ENCODE results near the gene FAM120AOS.
"Not testable (repeated sequence)": the region's sequence is repeated elsewhere in the genome, so short reads cannot be mapped to it uniquely, and the experiment has no call there.

Gene FAM120AOS

DNA sequence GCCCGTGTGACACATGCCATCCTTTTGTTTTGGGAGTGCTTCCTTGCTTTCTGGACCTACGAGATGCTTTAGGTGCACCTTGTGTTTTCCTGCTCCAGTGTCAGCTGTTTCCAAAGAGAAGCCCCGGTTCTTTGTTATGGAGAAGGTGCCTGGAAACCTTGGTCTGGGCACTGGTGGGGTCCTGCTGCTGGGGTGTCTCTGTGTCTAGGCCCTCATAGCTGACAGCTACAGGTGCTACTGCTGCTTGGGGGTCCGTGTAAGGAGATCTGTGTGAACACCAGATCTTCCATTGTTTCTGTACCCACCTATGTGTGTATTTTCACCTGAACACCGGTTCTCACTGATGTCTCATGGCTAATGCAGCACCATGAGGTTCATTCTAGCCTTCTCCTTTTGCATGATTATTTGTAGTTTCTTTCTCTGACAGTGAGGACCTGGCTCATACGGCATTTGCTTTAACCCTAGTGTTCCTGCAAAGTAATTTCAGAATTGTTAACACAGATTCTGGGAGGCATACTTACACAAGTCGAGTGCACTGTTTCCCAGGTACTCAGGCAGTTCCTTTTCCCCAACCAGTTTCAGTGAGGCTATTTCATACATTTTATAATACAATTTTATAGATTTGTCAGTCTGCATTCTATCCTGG lies 13.2 kb upstream of the FAM120AOS start:
- DNase-seq, result no peak

DNA sequence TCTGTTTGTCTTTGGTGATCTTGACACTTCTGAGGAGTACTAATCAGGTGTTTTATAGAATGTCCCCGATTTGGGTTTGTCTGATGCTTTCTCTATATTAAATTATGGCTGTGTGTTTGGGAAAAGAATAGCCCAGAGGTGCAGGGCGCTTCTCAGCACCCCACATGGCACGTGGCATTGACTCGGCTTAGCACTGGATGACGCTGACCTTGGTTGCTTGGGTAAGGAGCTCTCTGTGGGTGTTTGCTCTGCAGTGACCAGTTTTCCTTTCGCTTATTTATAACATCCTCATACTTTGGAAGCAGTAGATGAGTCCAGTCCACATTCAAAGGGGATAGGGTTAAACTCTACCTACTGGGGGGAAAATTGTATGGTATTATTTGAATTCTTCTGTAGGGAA lies 12.5 kb upstream of the FAM120AOS start:
- DNase-seq, result no peak

DNA sequence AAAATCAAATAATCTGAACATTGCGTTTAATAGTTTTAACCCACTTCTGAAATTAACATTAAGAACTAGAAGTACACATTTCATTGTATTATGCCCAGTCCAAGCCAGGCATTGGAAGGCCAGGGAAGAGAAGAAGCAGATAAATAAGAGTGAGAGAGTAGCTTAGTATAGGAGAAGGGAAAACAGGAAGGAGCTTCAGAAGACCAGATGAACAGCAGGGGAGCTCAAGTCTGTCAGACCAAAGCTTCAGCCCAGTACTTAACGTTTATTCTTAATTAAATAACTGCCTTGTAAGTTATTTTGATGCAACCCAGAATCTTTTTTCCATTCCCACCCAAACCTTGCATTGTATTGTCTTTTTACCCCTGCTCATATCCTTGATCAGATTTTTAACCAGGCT lies 11.5 kb upstream of the FAM120AOS start:
- no peak for DNase-seq

DNA sequence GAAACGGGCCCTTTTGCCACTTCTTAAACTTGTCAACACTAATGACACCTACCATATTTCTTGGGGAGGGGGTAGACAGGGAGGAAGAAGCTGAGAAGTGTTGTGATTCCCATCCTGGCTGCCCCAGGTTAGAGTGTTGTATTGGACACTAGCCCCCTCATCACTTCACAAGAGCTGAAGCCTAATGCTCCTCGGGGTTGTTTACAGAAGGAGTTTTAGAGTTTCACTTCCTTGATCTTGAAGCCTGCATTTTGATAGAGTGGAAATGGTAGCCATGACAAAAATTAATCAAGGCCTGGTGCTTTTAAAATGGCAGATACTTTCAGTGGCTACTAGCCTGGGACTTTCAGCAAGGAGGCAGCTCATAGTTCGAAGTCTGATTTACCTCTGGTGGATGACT lies 11.0 kb upstream of the FAM120AOS start:
- no peak for DNase-seq

DNA sequence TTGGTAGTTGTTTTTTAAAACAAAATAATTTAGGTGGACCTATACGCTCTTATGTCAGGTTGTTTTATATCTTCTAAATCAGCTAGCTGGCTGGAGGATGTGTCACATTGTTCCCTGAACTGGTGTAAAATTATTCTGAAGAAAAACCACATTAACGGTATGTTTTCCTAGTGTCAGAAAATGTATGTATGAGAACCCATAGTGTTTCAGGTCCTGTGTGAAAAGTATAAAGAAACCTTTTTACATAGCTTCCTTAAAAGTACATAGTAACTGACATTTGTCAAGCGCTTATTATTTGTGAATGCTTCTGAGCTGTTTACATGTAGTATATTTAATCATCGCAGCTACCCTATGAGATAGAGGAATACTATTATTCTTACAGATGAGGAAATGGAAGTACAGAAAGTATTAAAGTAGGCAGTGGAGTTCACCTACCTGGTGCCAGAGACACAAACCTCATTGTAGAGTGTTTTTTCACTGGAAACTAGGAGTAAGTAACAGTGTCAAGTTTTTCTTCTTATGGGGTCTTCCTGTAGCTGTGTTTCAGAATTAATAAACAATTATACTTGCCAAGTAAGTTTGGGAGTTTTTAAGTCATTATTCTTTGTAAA lies 10.4 kb upstream of the FAM120AOS start:
- DNase-seq, result no peak

DNA sequence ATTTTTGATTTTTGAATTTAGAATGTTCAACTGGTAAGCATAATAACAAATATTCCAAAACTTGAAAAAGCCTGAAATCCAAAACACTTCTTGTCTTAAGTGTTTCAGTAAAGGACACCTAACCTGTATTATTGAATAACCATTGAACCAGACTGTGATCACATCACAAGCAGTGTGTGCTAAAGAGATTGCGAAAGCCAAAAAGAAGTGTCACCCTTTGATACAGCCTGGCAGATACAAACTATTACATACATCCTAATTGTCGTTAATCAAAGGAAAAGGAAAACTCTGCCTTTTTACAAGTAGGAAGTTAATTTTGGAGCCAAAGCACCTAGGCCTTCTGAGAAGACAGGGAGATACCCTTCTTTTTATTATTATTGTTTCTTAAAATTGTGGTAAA lies 8.4 kb upstream of the FAM120AOS start:
- no peak for DNase-seq

DNA sequence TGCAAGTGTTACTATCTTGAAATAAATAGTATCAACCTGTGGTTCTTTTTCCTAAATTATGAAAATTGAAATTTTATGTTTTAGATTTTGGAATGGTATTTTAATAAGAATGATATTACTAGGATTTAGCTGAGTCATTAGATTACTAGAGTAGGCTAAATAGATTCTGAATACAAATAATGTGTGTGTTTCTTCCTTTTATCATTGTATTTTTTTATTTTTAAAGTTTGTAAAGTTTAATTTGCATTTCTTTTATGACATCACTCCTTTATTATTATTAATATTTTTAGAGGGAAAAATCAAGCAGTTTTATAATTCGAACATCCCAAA lies 8.0 kb upstream of the FAM120AOS start:
- DNase-seq, result no peak

- DNase-seq, result no peak
These were observed 7.5 kb upstream of the FAM120AOS start for GRCh38 chr9:93460689-93461413.

GRCh38 chr9:93459432-93459847 lies 6.1 kb upstream of the FAM120AOS start:
- no peak for DNase-seq

DNA sequence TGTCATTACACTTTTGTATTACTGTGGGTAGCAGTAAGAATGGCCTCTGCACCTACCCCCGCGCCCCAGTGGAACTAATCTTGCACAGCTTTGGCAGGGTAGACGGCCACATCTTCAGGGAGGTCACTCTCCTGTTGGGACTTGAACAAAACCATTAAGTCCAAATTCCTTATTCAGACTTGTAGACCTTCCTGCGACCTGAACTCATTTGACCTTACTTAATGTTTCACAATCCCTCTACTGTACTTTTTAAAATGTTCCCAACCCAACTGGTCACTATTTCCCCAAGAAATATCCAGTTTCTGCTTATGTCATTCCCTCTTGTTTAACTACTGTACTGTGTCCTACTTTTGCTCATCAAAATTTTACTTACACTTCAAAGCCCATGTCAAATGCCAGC lies 5.3 kb upstream of the FAM120AOS start:
- DNase-seq, result no peak

- DNase-seq, result no peak
These were observed 3.6 kb upstream of the FAM120AOS start for GRCh38 chr9:93457006-93457405.

- DNase-seq, result no peak
These were observed 3.1 kb upstream of the FAM120AOS start for GRCh38 chr9:93456504-93456903.

DNA sequence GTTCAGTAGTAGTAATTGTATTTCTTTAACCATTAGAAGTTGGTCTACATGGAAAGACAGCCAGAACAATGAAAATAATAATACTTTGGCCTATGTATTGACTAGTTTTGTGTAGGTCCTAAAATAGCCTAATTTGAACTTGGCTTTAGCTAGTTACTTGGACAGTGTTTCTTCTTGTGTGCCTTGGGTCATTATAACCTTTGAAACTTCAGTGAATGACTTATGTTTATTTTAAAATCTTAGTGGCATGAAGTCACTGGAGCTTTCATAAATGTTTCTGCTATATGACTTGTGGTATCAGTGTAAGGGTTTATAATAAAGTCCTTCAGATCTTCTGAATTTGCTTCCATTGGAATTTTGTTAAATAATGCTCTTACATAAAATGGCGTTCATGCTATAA lies 2.6 kb upstream of the FAM120AOS start:
- no peak for DNase-seq

- DNase-seq, result no peak
These were observed 703 bp downstream of the FAM120AOS start for GRCh38 chr9:93452710-93453046.

DNA sequence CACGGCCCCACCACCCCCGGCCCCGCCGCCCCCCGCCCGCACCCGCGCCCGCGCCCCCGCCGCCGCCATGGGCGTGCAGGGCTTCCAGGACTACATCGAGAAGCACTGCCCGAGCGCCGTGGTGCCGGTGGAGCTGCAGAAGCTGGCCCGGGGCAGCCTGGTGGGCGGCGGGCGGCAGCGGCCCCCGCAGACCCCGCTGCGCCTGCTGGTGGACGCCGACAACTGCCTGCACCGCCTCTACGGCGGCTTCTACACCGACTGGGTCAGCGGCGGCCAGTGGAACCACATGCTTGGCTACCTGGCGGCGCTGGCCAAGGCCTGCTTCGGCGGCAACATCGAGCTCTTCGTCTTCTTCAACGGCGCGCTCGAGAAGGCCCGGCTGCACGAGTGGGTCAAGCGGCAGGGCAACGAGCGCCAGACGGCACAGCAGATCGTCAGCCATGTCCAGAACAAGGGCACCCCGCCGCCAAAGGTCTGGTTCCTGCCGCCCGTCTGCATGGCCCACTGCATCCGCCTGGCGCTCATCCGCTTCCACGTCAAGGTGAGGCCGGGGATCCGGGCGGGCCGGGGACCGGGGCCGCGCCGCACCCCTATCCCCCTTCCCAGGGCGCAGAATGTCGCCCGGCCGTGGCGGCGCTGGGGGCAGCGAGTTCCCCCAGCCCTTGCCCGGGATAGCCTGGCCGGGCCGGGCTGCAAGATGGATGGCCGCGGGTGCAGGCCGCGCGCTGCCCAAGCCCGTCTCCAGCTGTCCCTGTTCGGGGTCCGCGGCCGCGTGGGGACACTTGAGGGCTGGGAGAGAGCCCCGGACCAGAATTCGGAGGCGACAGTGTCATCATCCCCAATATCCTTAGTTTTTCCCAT lies 1.3 kb downstream of the FAM120AOS start:
- DNase-seq, result no peak

GRCh38 chr9:93450945-93451815 lies 2.2 kb downstream of the FAM120AOS start, which contains the start of gene FAM120A:
FAM120A (plus strand) TSS chr9:93451685; CDS start chr9:93451916, 231 bp downstream.
- no peak for DNase-seq

- DNase-seq, result no peak
These were observed 5.7 kb downstream of the FAM120AOS start for GRCh38 chr9:93447655-93448054.

DNA sequence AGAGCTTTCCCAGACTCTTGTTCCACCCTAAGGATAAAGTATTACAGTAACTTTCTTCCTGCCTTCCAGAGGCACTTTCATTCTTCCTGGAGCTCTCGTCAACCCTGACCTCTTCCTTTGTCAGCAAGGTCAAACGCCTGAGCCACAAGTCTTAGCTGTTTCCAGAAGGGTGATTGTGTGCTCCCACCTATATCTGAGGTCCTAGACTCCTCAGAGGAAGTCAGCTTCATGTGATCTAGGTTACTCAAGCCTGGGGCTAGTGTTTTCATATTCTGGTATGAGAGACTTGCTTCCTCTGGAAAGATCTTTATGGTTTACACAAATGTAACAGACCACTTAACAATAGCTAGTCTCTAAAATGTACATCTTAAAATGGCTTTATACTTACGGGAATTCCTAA lies 7.3 kb downstream of the FAM120AOS start:
- DNase-seq, result no peak

GRCh38 chr9:93440896-93441580 lies 12.3 kb downstream of the FAM120AOS start:
- DNase-seq, result no peak

DNA sequence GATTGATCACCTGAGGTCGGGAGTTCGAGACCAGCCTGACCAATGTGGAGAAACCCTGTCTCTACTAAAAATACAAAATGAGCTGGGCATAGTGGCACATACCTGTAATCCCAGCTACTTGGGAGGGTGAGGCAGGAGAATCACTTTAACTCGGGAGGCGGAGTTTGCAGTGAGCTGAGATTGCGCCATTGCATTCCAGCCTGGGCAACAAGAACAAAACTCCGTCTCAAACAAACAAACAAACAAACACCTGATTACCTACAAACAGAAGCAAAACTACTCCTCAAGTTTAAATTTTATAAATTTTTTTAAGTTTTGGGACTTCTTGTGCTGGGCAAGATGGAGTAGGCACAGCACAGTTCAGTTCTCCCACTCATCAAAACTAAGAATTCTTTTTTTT lies 14.1 kb downstream of the FAM120AOS start:
- DNase-seq, result not testable (repeated sequence)

DNA sequence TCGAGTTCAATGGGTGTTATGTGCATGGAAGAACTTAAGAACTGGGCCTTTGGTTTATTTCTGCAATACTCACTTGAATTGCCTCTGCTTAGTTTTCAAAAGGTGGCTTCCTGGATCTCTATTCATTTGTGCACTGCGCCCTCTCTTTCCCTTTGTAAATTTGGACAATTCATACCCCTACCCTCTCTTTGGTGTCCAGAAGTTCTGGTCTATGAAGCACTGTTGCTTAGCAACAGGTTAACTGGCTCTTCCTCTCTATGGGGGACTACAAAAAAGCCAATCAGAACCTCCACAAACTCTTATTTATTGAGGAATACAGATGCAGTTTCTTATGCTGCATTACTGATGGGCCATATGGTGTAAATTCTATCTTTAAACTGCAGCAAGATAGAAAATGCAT lies 15.4 kb downstream of the FAM120AOS start:
- no peak for DNase-seq

Measured in cerebellar nuclear complex (tissue), 1 donor.